CD4-positive, alpha-beta T cell treated with Interleukin-10 for 1 hour (primary cell): ENCODE measurements around the gene CENPX.

Source experiments
- DNase-seq: peaks from one replicate; pipeline ENCODE4 v3.0.0-alpha.2; 2020

Gene CENPX

GRCh38 chr17:82009413-82009812, 13.3 kb downstream of the CENPX start:
- no peak for DNase-seq

GRCh38 chr17:82008941-82009405, 13.7 kb downstream of the CENPX start:
- no peak for DNase-seq

GRCh38 chr17:82008258-82008940, 14.3 kb downstream of the CENPX start:
- no peak for DNase-seq

- DNase-seq: no peak
Measured at GRCh38 chr17:82007495-82008257, 15.0 kb downstream of the CENPX start.

GRCh38 chr17:82007228-82007494, 15.5 kb downstream of the CENPX start:
- no peak for DNase-seq

GRCh38 chr17:82006468-82007227, 16.0 kb downstream of the CENPX start:
- no peak for DNase-seq

- no peak for DNase-seq
Measured at GRCh38 chr17:82005701-82006348, 16.9 kb downstream of the CENPX start.

- no peak for DNase-seq
Measured at GRCh38 chr17:82004517-82005455, 17.9 kb downstream of the CENPX start.

GRCh38 chr17:82003411-82004381, 19.0 kb downstream of the CENPX start:
- no peak for DNase-seq

- no peak for DNase-seq
Measured at GRCh38 chr17:82001571-82002056, 21.1 kb downstream of the CENPX start.

GRCh38 chr17:82000803-82001570, 21.7 kb downstream of the CENPX start:
- DNase-seq: no peak

GRCh38 chr17:81999976-82000802, 22.5 kb downstream of the CENPX start:
- DNase-seq: no peak

GRCh38 chr17:81999587-81999975, 23.1 kb downstream of the CENPX start:
- DNase-seq: no peak

GRCh38 chr17:81998691-81999438, 23.8 kb downstream of the CENPX start:
- DNase-seq: no peak

GRCh38 chr17:81998212-81998611, 24.5 kb downstream of the CENPX start:
- no peak for DNase-seq

- no peak for DNase-seq
Measured at GRCh38 chr17:81996757-81997441, 25.8 kb downstream of the CENPX start.

- no peak for DNase-seq
Measured at GRCh38 chr17:81996232-81996756, 26.4 kb downstream of the CENPX start.
